Neuronal stem cell (in vitro differentiated cells): ENCODE measurements around the gene DPH6.

ENCODE experiments used
- DNase-seq: peaks from one replicate; pipeline ENCODE4 v3.0.0-alpha.2; 2013; ENCODE audit warnings: low spot score
- H2AFZ ChIP-seq: one replicate; pipeline ENCODE4 v1.6.1; 2013; ENCODE audit warnings: mild to moderate bottlenecking, low read length, inconsistent platforms
- H2AK5ac ChIP-seq: 2 replicates; pipeline ENCODE4 v1.6.1; 2013; ENCODE audit warnings: low read depth, mild to moderate bottlenecking, inconsistent platforms, low read length, moderate library complexity, mixed read lengths
- H2BK120ac ChIP-seq: 2 replicates; pipeline ENCODE4 v1.6.1; 2013; ENCODE audit warnings: low read depth, mild to moderate bottlenecking, inconsistent platforms, low read length, moderate library complexity, mixed read lengths
- H2BK12ac ChIP-seq: one replicate; pipeline ENCODE4 v1.6.1; 2013; ENCODE audit warnings: low read length, inconsistent platforms
- H2BK15ac ChIP-seq: 2 replicates; pipeline ENCODE4 v1.6.1; 2013; ENCODE audit warnings: mild to moderate bottlenecking, low read length, inconsistent platforms, mixed read lengths
- H2BK5ac ChIP-seq: one replicate; pipeline ENCODE4 v1.6.1; 2013; ENCODE audit warnings: inconsistent platforms, mild to moderate bottlenecking, low read length, moderate library complexity
- H3K14ac ChIP-seq: one replicate; pipeline ENCODE4 v1.6.1; 2013; ENCODE audit warnings: low read length, inconsistent platforms
- H3K18ac ChIP-seq: 2 replicates; pipeline ENCODE4 v1.6.1; 2013; ENCODE audit warnings: low read length, inconsistent platforms
- H3K23ac ChIP-seq: 2 replicates; pipeline ENCODE4 v1.6.1; 2013; ENCODE audit warnings: low read depth, mild to moderate bottlenecking, mixed read lengths, low read length, inconsistent platforms; ENCODE audit not compliant: poor library complexity
- H3K27ac ChIP-seq: replicated peaks from 3 replicates; pipeline ENCODE4 v1.5.1; 2013; ENCODE audit warnings: low read length, inconsistent platforms
- H3K27me3 ChIP-seq, 3 experiments: 2 replicates each; pipeline ENCODE4 v1.6.1; 2013; ENCODE audit warnings: low read length in 3 of 3, mild to moderate bottlenecking in 2 of 3, inconsistent platforms in 1 of 3, low read depth in 1 of 3, mixed read lengths in 1 of 3, moderate library complexity in 1 of 3; ENCODE audit not compliant: control insufficient read depth in 3 of 3, insufficient read depth in 3 of 3
- H3K36me3 ChIP-seq, 2 donors: replicated peaks in 1 of 2; 2 replicates each; pipeline ENCODE4 v1.6.1; 2013; ENCODE audit warnings: low read length in 2 of 2; ENCODE audit not compliant: control insufficient read depth in 2 of 2, insufficient read depth in 2 of 2
- H3K4ac ChIP-seq: 2 replicates; pipeline ENCODE4 v1.6.1; 2013; ENCODE audit warnings: inconsistent platforms, mild to moderate bottlenecking, low read length, moderate library complexity
- H3K4me1 ChIP-seq, 2 donors: 1 replicate in 1 of 2; 2 replicates in 1 of 2; pipeline ENCODE4 v1.6.1; 2013; ENCODE audit warnings: low read length in 2 of 2, low read depth in 1 of 2; ENCODE audit not compliant: control insufficient read depth in 2 of 2, insufficient read depth in 1 of 2
- H3K4me2 ChIP-seq: one replicate; pipeline ENCODE4 v1.6.1; 2013; ENCODE audit warnings: mild to moderate bottlenecking, low read length, inconsistent platforms; ENCODE audit not compliant: insufficient read depth, poor library complexity, severe bottlenecking
- H3K4me3 ChIP-seq, 2 donors: 2 replicates each; pipeline ENCODE4 v1.5.1; 2013; ENCODE audit warnings: low read length in 2 of 2, mild to moderate bottlenecking in 2 of 2, inconsistent platforms in 1 of 2, moderate library complexity in 1 of 2
- H3K79me1 ChIP-seq: one replicate; pipeline ENCODE4 v1.6.1; 2013; ENCODE audit warnings: low read depth, mild to moderate bottlenecking, inconsistent platforms, low read length, moderate library complexity
- H3K9ac ChIP-seq: one replicate; pipeline ENCODE4 v1.6.1; 2013; ENCODE audit warnings: mild to moderate bottlenecking, low read depth, low read length, inconsistent platforms; ENCODE audit not compliant: poor library complexity
- H3K9me3 ChIP-seq, 2 donors: replicated peaks in 1 of 2; 2 replicates each; pipeline versions ENCODE3 to v1.6.1; 2013; ENCODE audit warnings: low read length in 2 of 2, mild to moderate bottlenecking in 2 of 2, inconsistent platforms in 1 of 2, low read depth in 1 of 2, mixed read lengths in 1 of 2, moderate library complexity in 1 of 2; ENCODE audit not compliant: control insufficient read depth in 2 of 2, insufficient read depth in 1 of 2
- H4K8ac ChIP-seq: one replicate; pipeline ENCODE4 v1.6.1; 2013; ENCODE audit warnings: low read depth, mild to moderate bottlenecking, inconsistent platforms, low read length, moderate library complexity
- H4K91ac ChIP-seq: one replicate; pipeline ENCODE4 v1.6.1; 2013; ENCODE audit warnings: low read length, low read depth, mild to moderate bottlenecking, inconsistent platforms; ENCODE audit not compliant: poor library complexity
- WGBS, 2 donors: extraction: QIAGEN DNeasy Blood & Tissue Kit; methylation state at CpG; one replicate each; pipeline ENCODE4 v1.1.7; 2013; ENCODE audit warnings: missing lambda C conversion rate in 2 of 2, mixed read lengths in 1 of 2; ENCODE audit not compliant: insufficient read length in 2 of 2, insufficient replicate concordance in 1 of 2; ENCODE audit errors: extremely low coverage in 2 of 2; 5-methylcytosine and 5-hydroxymethylcytosine counted together

Gene DPH6

GRCh38 chr15:35562641-35563040 lies 16.7 kb upstream of the DPH6 start:
- Histone ChIP-seq H4K91ac (no peak overlapping the region), H3K18ac (no peak overlapping the region), H2AFZ (no peak overlapping the region), H2BK120ac (no peak overlapping the region), H3K36me3 (no peaks in the 10 kb centered on the region), H3K27me3 (no peaks in the 10 kb centered on the region), H3K9ac (no peak overlapping the region), H3K4me2 (no peak overlapping the region), H3K79me1 (no peaks in the 10 kb centered on the region), H3K4me3 (no peak overlapping the region), H3K4ac (no peak overlapping the region), H3K27ac (no peak overlapping the region), H2AK5ac (no peak overlapping the region), H3K23ac (no peak overlapping the region), H4K8ac (no peak overlapping the region), H2BK15ac (no peak overlapping the region), H3K14ac (no peak overlapping the region), H2BK5ac (no peak overlapping the region), H3K4me1 (no peaks in the 10 kb centered on the region), H3K9me3 (no peaks in the 10 kb centered on the region), H2BK12ac (no peak overlapping the region)
- DNase-seq, result no peak
- no CpG with 5 or more reads among the region's 1 CpG for WGBS, 2 donors

GRCh38 chr15:35561308-35561707 lies 15.3 kb upstream of the DPH6 start:
- H2AK5ac ChIP-seq, result no peak overlapping the region
- H3K79me1 ChIP-seq, result no peaks in the 10 kb centered on the region
- no peak overlapping the region for H4K8ac ChIP-seq
- no peaks in the 10 kb centered on the region for H3K36me3 ChIP-seq
- H3K9ac ChIP-seq, result no peak overlapping the region
- H3K27ac ChIP-seq, result no peak overlapping the region
- WGBS, 2 donors, result no CpG with 5 or more reads among the region's 1 CpG
- H4K91ac ChIP-seq, result no peak overlapping the region
- no peak overlapping the region for H3K14ac ChIP-seq
- no peak overlapping the region for H3K4me3 ChIP-seq
- H2BK5ac ChIP-seq, result no peak overlapping the region
- H3K18ac ChIP-seq, result no peak overlapping the region
- no peaks in the 10 kb centered on the region for H3K9me3 ChIP-seq
- H3K4me1 ChIP-seq, result no peaks in the 10 kb centered on the region
- no peak overlapping the region for H2BK120ac ChIP-seq
- H3K23ac ChIP-seq, result no peak overlapping the region
- no peak overlapping the region for H2BK15ac ChIP-seq
- H3K4ac ChIP-seq, result no peak overlapping the region
- no peak overlapping the region for H2AFZ ChIP-seq
- no peak for DNase-seq
- no peak overlapping the region for H3K4me2 ChIP-seq
- no peak overlapping the region for H2BK12ac ChIP-seq
- H3K27me3 ChIP-seq, result no peaks in the 10 kb centered on the region

GRCh38 chr15:35560870-35561269 lies 14.9 kb upstream of the DPH6 start:
- Histone ChIP-seq H3K18ac (no peak overlapping the region), H3K9me3 (no peaks in the 10 kb centered on the region), H3K4ac (no peak overlapping the region), H3K9ac (no peak overlapping the region), H3K4me1 (no peaks in the 10 kb centered on the region), H3K27me3 (no peaks in the 10 kb centered on the region), H3K14ac (no peak overlapping the region), H4K8ac (no peak overlapping the region), H3K36me3 (no peaks in the 10 kb centered on the region), H2AK5ac (no peak overlapping the region), H3K4me3 (no peak overlapping the region), H2BK120ac (no peak overlapping the region), H4K91ac (no peak overlapping the region), H3K23ac (no peak overlapping the region), H2BK15ac (no peak overlapping the region), H3K79me1 (no peaks in the 10 kb centered on the region), H2AFZ (no peak overlapping the region), H3K4me2 (no peak overlapping the region), H2BK5ac (no peak overlapping the region), H2BK12ac (no peak overlapping the region), H3K27ac (no peak overlapping the region)
- DNase-seq, result no peak
- WGBS, 2 donors, result no CpG with 5 or more reads among the region's 2 CpGs

DNA sequence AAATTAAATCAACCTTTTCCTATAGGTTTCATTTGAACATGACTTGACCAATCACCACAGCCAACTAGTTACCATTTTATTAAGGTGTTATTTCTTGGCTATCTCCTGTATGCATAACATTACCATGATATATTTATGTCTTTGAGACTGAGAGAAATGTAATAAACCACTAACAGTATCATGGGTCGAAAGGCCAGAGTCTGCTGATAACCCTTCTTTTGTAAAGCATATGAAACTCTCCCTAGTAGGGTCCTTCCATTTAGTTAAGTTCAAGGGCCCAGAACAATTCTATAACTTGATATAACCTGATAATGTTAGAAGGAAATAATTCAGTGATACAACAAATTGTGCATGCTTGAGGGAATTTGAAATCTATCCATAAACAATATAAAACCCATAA lies 14.3 kb upstream of the DPH6 start:
- H2AK5ac ChIP-seq, result no peak overlapping the region
- H2BK12ac ChIP-seq, result no peak overlapping the region
- no peak overlapping the region for H4K8ac ChIP-seq
- H3K4me2 ChIP-seq, result no peak overlapping the region
- H3K4me3 ChIP-seq, result no peak overlapping the region
- H2BK120ac ChIP-seq, result no peak overlapping the region
- no peaks in the 10 kb centered on the region for H3K79me1 ChIP-seq
- WGBS, 2 donors, result no CpG with 5 or more reads among the region's 1 CpG
- no peak overlapping the region for H2BK5ac ChIP-seq
- no peak overlapping the region for H3K9ac ChIP-seq
- no peak overlapping the region for H3K14ac ChIP-seq
- H3K27me3 ChIP-seq, result no peaks in the 10 kb centered on the region
- H3K18ac ChIP-seq, result no peak overlapping the region
- no peaks in the 10 kb centered on the region for H3K36me3 ChIP-seq
- no peak for DNase-seq
- H2AFZ ChIP-seq, result no peak overlapping the region
- H3K4ac ChIP-seq, result no peak overlapping the region
- H2BK15ac ChIP-seq, result no peak overlapping the region
- H3K9me3 ChIP-seq, result no peaks in the 10 kb centered on the region
- H3K23ac ChIP-seq, result no peak overlapping the region
- no peak overlapping the region for H3K27ac ChIP-seq
- H4K91ac ChIP-seq, result no peak overlapping the region
- no peaks in the 10 kb centered on the region for H3K4me1 ChIP-seq
